ENCODE results near the gene RASSF1. TPM values are rescaled to one million over a fixed set of nuclear protein-coding genes. Genes with fewer than 3 reads are reported as not detected.

Gene RASSF1
- total and polyA plus RNA-seq, 4 donors: 33.6 to 43.2 (median 41.9) TPM

GRCh38 chr3:50333744-50334328 is 6.8 kb downstream of the RASSF1 start:
- WGBS, 2 donors: 34 to 43% methylated on average over 12 of the region's 12 CpGs
- Histone ChIP-seq H3K4me3 (ENCODE audit: low read length in 2 of 2) (no peak overlapping the region), H3K27ac (ENCODE audit: low read depth in 1 of 2, low read length in 2 of 2) (peak overlapping the region in 1 of 2 donors; percentile 35), H3K4me1 (ENCODE audit: control insufficient read depth in 1 of 2, insufficient read depth in 2 of 2, low read length in 2 of 2) (peaks cover 0 to 5% of the 10 kb centered on the region in 2 donors), H3K9me3 (ENCODE audit: control insufficient read depth, low read length) (no peaks in the 10 kb centered on the region), H3K36me3 (ENCODE audit: control insufficient read depth in 1 of 2, insufficient read depth in 2 of 2, low read length in 1 of 2) (peaks cover 0 to 7% of the 10 kb centered on the region in 2 donors), H3K27me3 (ENCODE audit: control insufficient read depth in 1 of 2, insufficient read depth in 2 of 2, low read length in 1 of 2) (no peaks in the 10 kb centered on the region)
- ATAC-seq (ENCODE audit: low FRiP score) (no peak), DNase-seq (no peak)
- intact Hi-C loops (cut with DNase I): no loop called here

- intact Hi-C loops (cut with DNase I): no loop called here
- H3K9me3 ChIP-seq (ENCODE audit: control insufficient read depth, low read length): no peaks in the 10 kb centered on the region
- no peak overlapping the region for H3K27ac ChIP-seq (ENCODE audit: low read depth in 1 of 2, low read length in 2 of 2)
- ATAC-seq (ENCODE audit: low FRiP score) (no peak), DNase-seq (no peak)
- no peak overlapping the region for H3K4me3 ChIP-seq (ENCODE audit: low read length in 2 of 2)
- H3K36me3 ChIP-seq (ENCODE audit: control insufficient read depth in 1 of 2, insufficient read depth in 2 of 2, low read length in 1 of 2): peaks cover 0 to 7% of the 10 kb centered on the region in 2 donors
- H3K4me1 ChIP-seq (ENCODE audit: control insufficient read depth in 1 of 2, insufficient read depth in 2 of 2, low read length in 2 of 2): peaks cover 0 to 5% of the 10 kb centered on the region in 2 donors
- 95% methylated on average over 19 of the region's 19 CpGs for WGBS, 2 donors
- H3K27me3 ChIP-seq (ENCODE audit: control insufficient read depth in 1 of 2, insufficient read depth in 2 of 2, low read length in 1 of 2): no peaks in the 10 kb centered on the region
Measured at GRCh38 chr3:50331364-50331907, 9.2 kb downstream of the RASSF1 start.

- Histone ChIP-seq H3K27ac (ENCODE audit: low read depth in 1 of 2, low read length in 2 of 2) (no peak overlapping the region), H3K27me3 (ENCODE audit: control insufficient read depth in 1 of 2, insufficient read depth in 2 of 2, low read length in 1 of 2) (no peaks in the 10 kb centered on the region), H3K36me3 (ENCODE audit: control insufficient read depth in 1 of 2, insufficient read depth in 2 of 2, low read length in 1 of 2) (peaks cover 0 to 7% of the 10 kb centered on the region in 2 donors), H3K9me3 (ENCODE audit: control insufficient read depth, low read length) (no peaks in the 10 kb centered on the region), H3K4me1 (ENCODE audit: control insufficient read depth in 1 of 2, insufficient read depth in 2 of 2, low read length in 2 of 2) (peaks cover 0 to 5% of the 10 kb centered on the region in 2 donors), H3K4me3 (ENCODE audit: low read length in 2 of 2) (no peak overlapping the region)
- ATAC-seq (ENCODE audit: low FRiP score): no peak
- intact Hi-C loops (cut with DNase I): no loop called here
- peak in 1 of 2 donors; percentile 42 for DNase-seq
- WGBS, 2 donors: 89 to 90% methylated on average over 10 of the region's 10 CpGs
Measured at GRCh38 chr3:50330330-50330729, 10.3 kb downstream of the RASSF1 start.

- Histone ChIP-seq H3K36me3 (ENCODE audit: control insufficient read depth in 1 of 2, insufficient read depth in 2 of 2, low read length in 1 of 2) (peaks cover 0 to 7% of the 10 kb centered on the region in 2 donors), H3K27me3 (ENCODE audit: control insufficient read depth in 1 of 2, insufficient read depth in 2 of 2, low read length in 1 of 2) (no peaks in the 10 kb centered on the region), H3K4me1 (ENCODE audit: control insufficient read depth in 1 of 2, insufficient read depth in 2 of 2, low read length in 2 of 2) (no peaks in the 10 kb centered on the region), H3K9me3 (ENCODE audit: control insufficient read depth, low read length) (no peaks in the 10 kb centered on the region), H3K4me3 (ENCODE audit: low read length in 2 of 2) (peak within 1 kb of the TSS; percentile 12 to 81), H3K27ac (ENCODE audit: low read depth in 1 of 2, low read length in 2 of 2) (peak within 1 kb of the TSS in 1 of 2 donors; percentile 29)
- 1% methylated on average over 49 to 55 of the region's 55 CpGs for WGBS, 2 donors
- peak; percentile 92 for ATAC-seq (ENCODE audit: low FRiP score)
- intact Hi-C loops (cut with DNase I): no loop called here
- peak; percentile 98 to 99 for DNase-seq
Measured at GRCh38 chr3:50327943-50328691, 12.5 kb downstream of the RASSF1 start, which contains the start of gene TUSC2. TSS of gene TUSC2 (minus strand) at chr3:50328223. CDS start at chr3:50328099, 124 bp downstream.

- H3K27ac ChIP-seq (ENCODE audit: low read depth in 1 of 2, low read length in 2 of 2): no peak overlapping the region
- DNase-seq (peak in 1 of 2 donors; percentile 38), ATAC-seq (ENCODE audit: low FRiP score) (no peak)
- no peaks in the 10 kb centered on the region for H3K9me3 ChIP-seq (ENCODE audit: control insufficient read depth, low read length)
- peak overlapping the region; percentile 12 to 81 for H3K4me3 ChIP-seq (ENCODE audit: low read length in 2 of 2)
- WGBS, 2 donors: 69 to 71% methylated on average over 4 of the region's 4 CpGs
- intact Hi-C loops (cut with DNase I): no loop called here
- H3K4me1 ChIP-seq (ENCODE audit: control insufficient read depth in 1 of 2, insufficient read depth in 2 of 2, low read length in 2 of 2): no peaks in the 10 kb centered on the region
- peaks cover 0 to 7% of the 10 kb centered on the region in 2 donors for H3K36me3 ChIP-seq (ENCODE audit: control insufficient read depth in 1 of 2, insufficient read depth in 2 of 2, low read length in 1 of 2)
- H3K27me3 ChIP-seq (ENCODE audit: control insufficient read depth in 1 of 2, insufficient read depth in 2 of 2, low read length in 1 of 2): no peaks in the 10 kb centered on the region
Measured at GRCh38 chr3:50327129-50327528, 13.5 kb downstream of the RASSF1 start.

- 81 to 88% methylated on average over 8 of the region's 8 CpGs for WGBS, 2 donors
Measured at GRCh38 chr3:50326182-50326541, 14.5 kb downstream of the RASSF1 start.

GRCh38 chr3:50325497-50326181 is 15.0 kb downstream of the RASSF1 start:
- Histone ChIP-seq H3K36me3 (ENCODE audit: control insufficient read depth in 1 of 2, insufficient read depth in 2 of 2, low read length in 1 of 2) (peaks cover 0 to 7% of the 10 kb centered on the region in 2 donors), H3K4me3 (ENCODE audit: low read length in 2 of 2) (no peak overlapping the region), H3K27ac (ENCODE audit: low read depth in 1 of 2, low read length in 2 of 2) (no peak overlapping the region), H3K4me1 (ENCODE audit: control insufficient read depth in 1 of 2, insufficient read depth in 2 of 2, low read length in 2 of 2) (no peaks in the 10 kb centered on the region), H3K9me3 (ENCODE audit: control insufficient read depth, low read length) (no peaks in the 10 kb centered on the region), H3K27me3 (ENCODE audit: control insufficient read depth in 1 of 2, insufficient read depth in 2 of 2, low read length in 1 of 2) (no peaks in the 10 kb centered on the region)
- peak in 1 of 2 donors; percentile 42 for DNase-seq
- no peak for ATAC-seq (ENCODE audit: low FRiP score)
- intact Hi-C loops (cut with DNase I): no loop called here
- 85% methylated on average over 11 of the region's 11 CpGs for WGBS, 2 donors

More at GRCh38 chr3:50326182-50326541, 14.5 kb downstream of the RASSF1 start:
- ATAC-seq (ENCODE audit: low FRiP score): no peak
- H3K4me3 ChIP-seq (ENCODE audit: low read length in 2 of 2): no peak overlapping the region
- no peaks in the 10 kb centered on the region for H3K9me3 ChIP-seq (ENCODE audit: control insufficient read depth, low read length)
- DNase-seq: no peak
- no peak overlapping the region for H3K27ac ChIP-seq (ENCODE audit: low read depth in 1 of 2, low read length in 2 of 2)
- H3K4me1 ChIP-seq (ENCODE audit: control insufficient read depth in 1 of 2, insufficient read depth in 2 of 2, low read length in 2 of 2): no peaks in the 10 kb centered on the region
- no peaks in the 10 kb centered on the region for H3K27me3 ChIP-seq (ENCODE audit: control insufficient read depth in 1 of 2, insufficient read depth in 2 of 2, low read length in 1 of 2)
- peaks cover 0 to 7% of the 10 kb centered on the region in 2 donors for H3K36me3 ChIP-seq (ENCODE audit: control insufficient read depth in 1 of 2, insufficient read depth in 2 of 2, low read length in 1 of 2)
- intact Hi-C loops (cut with DNase I): no loop called here

- DNase-seq: peak in 1 of 2 donors; percentile 37
- intact Hi-C loops (cut with DNase I): no loop called here
- Histone ChIP-seq H3K4me3 (ENCODE audit: low read length in 2 of 2) (no peak overlapping the region), H3K9me3 (ENCODE audit: control insufficient read depth, low read length) (no peaks in the 10 kb centered on the region), H3K27me3 (ENCODE audit: control insufficient read depth in 1 of 2, insufficient read depth in 2 of 2, low read length in 1 of 2) (no peaks in the 10 kb centered on the region), H3K4me1 (ENCODE audit: control insufficient read depth in 1 of 2, insufficient read depth in 2 of 2, low read length in 2 of 2) (no peaks in the 10 kb centered on the region), H3K36me3 (ENCODE audit: control insufficient read depth in 1 of 2, insufficient read depth in 2 of 2, low read length in 1 of 2) (peaks cover 0 to 2% of the 10 kb centered on the region in 2 donors), H3K27ac (ENCODE audit: low read depth in 1 of 2, low read length in 2 of 2) (no peak overlapping the region)
- ATAC-seq (ENCODE audit: low FRiP score): no peak
- WGBS, 2 donors: 83 to 87% methylated on average over 2 of the region's 2 CpGs
Measured at GRCh38 chr3:50325113-50325480, 15.5 kb downstream of the RASSF1 start.

Measured in aorta (tissue), 5 donors.